Measurements from ENCODE around the gene NUP214. TPM values are rescaled to one million over a fixed set of nuclear protein-coding genes. Genes with fewer than 3 reads are reported as not detected.
"Not testable (repeated sequence)": the region's sequence is repeated elsewhere in the genome, so short reads cannot be mapped to it uniquely, and the experiment has no call there.

The NUP214 gene
- total RNA-seq, 1 experiment from 2014 or later: 52.3 TPM

- H3K27me3 ChIP-seq (replicated peaks; ENCODE audit: control insufficient read depth, insufficient read depth, low read length): no peaks in the 10 kb centered on the region
- ChIA-PET CTCF (no interaction called here), POLR2A (no interaction called here)
- no peaks in the 10 kb centered on the region for H3K4me1 ChIP-seq
- Mint-ChIP-seq H3K4me3 (ENCODE audit: unreplicated experiment) (no peak overlapping the region), H3K27me3 (ENCODE audit: insufficient read depth, unreplicated experiment) (no peaks in the 10 kb centered on the region), H3K9me3 (ENCODE audit: unreplicated experiment) (no peaks in the 10 kb centered on the region), H3K4me1 (ENCODE audit: low read depth, unreplicated experiment) (no peaks in the 10 kb centered on the region), H3K27ac (ENCODE audit: unreplicated experiment) (no peak overlapping the region), H3K36me3 (ENCODE audit: insufficient read depth, unreplicated experiment) (peaks cover 72% of the 10 kb centered on the region)
- BruUV-seq (replicated peaks): no TSS peak
- no peak overlapping the region for H3K4me3 ChIP-seq (ENCODE audit: low read depth, low read length)
- intact Hi-C loops (cut with micrococcal nuclease; ENCODE audit: unreplicated experiment): no loop called here
- H3K36me3 ChIP-seq (ENCODE audit: control insufficient read depth, insufficient read depth, low read length): peaks cover 4% of the 10 kb centered on the region
- H3K9me3 ChIP-seq: no peaks in the 10 kb centered on the region
- no peak for DNase-seq
- TF ChIP-seq CTCF (IDR thresholded peaks at IDR 0.05; ENCODE audit: insufficient read depth in 1 of 2, low read depth in 1 of 2, low read length in 1 of 2, severe bottlenecking in 1 of 2, unreplicated experiment in 1 of 2): no peak
These were observed 63.6 kb downstream of the NUP214 start for GRCh38 chr9:131188976-131189375.

DNA sequence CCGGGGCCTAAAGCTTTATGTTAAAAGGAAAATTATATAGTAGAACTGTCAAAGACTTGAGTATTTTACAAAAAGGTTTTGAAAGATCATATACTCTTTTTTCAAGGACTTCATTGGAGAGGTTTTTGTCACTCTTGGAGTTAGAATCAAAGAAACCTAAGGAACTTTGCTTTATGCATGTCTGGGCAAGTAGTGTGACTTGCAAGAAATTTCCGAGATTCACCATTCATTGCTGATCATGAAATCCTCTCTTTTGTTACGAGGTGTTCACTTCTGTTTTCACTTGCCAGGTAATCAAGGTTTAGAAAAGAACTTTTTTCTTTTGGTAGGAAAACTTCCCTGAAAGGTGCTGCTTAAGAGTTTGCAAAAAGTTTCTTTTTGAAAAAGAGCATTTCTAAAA is 64.8 kb downstream of the NUP214 start:
- no peaks in the 10 kb centered on the region for H3K9me3 Mint-ChIP-seq (ENCODE audit: unreplicated experiment)
- peaks cover 4% of the 10 kb centered on the region for H3K36me3 ChIP-seq (ENCODE audit: control insufficient read depth, insufficient read depth, low read length)
- BruUV-seq (replicated peaks): no TSS peak
- H3K4me1 ChIP-seq: no peaks in the 10 kb centered on the region
- intact Hi-C loops (cut with micrococcal nuclease; ENCODE audit: unreplicated experiment): no loop called here
- H3K36me3 Mint-ChIP-seq (ENCODE audit: insufficient read depth, unreplicated experiment): peaks cover 77% of the 10 kb centered on the region
- H3K27me3 ChIP-seq (replicated peaks; ENCODE audit: control insufficient read depth, insufficient read depth, low read length): no peaks in the 10 kb centered on the region
- H3K4me3 Mint-ChIP-seq (ENCODE audit: unreplicated experiment): no peak overlapping the region
- no peaks in the 10 kb centered on the region for H3K4me1 Mint-ChIP-seq (ENCODE audit: low read depth, unreplicated experiment)
- H3K9me3 ChIP-seq: no peaks in the 10 kb centered on the region
- H3K4me3 ChIP-seq (ENCODE audit: low read depth, low read length): no peak overlapping the region
- H3K27me3 Mint-ChIP-seq (ENCODE audit: insufficient read depth, unreplicated experiment): no peaks in the 10 kb centered on the region
- DNase-seq: no peak
- CTCF ChIA-PET: no interaction called here
- H3K27ac Mint-ChIP-seq (ENCODE audit: unreplicated experiment): no peak overlapping the region
- POLR2A ChIA-PET: no interaction called here
- no peak for TF ChIP-seq CTCF (IDR thresholded peaks at IDR 0.05; ENCODE audit: insufficient read depth in 1 of 2, low read depth in 1 of 2, low read length in 1 of 2, severe bottlenecking in 1 of 2, unreplicated experiment in 1 of 2)

DNA sequence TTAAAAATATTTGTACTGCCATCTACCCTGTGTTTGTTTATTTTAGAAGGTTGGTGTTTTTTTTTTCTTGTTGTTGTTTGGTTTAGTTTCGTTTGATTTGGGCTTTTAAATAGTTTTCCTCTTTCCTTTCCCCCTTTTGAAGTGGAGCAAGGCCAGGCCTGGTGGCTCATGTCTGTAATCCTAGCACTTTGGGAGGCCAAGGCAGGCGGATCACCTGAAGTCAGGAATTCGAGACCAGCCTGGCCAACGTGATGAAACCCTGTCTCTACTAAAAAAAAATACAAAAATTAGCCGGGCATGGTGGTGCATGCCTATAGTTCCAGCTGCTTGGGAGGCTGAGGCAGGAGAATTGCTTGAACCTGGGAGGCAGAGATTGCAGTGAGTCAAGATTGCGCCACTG is 65.6 kb downstream of the NUP214 start:
- DNase-seq; H3K4me3 ChIP-seq (ENCODE audit: low read depth, low read length); H3K4me3 Mint-ChIP-seq (ENCODE audit: unreplicated experiment); H3K4me1 ChIP-seq; H3K27ac Mint-ChIP-seq (ENCODE audit: unreplicated experiment); H3K4me1 Mint-ChIP-seq (ENCODE audit: low read depth, unreplicated experiment); H3K27me3 ChIP-seq (replicated peaks; ENCODE audit: control insufficient read depth, insufficient read depth, low read length); H3K9me3 Mint-ChIP-seq (ENCODE audit: unreplicated experiment); CTCF ChIA-PET; POLR2A ChIA-PET; BruUV-seq (replicated peaks); H3K9me3 ChIP-seq; H3K36me3 ChIP-seq (ENCODE audit: control insufficient read depth, insufficient read depth, low read length); H3K27me3 Mint-ChIP-seq (ENCODE audit: insufficient read depth, unreplicated experiment); intact Hi-C loops (cut with micrococcal nuclease; ENCODE audit: unreplicated experiment): not testable (repeated sequence)
- H3K36me3 Mint-ChIP-seq (ENCODE audit: insufficient read depth, unreplicated experiment): peaks cover 69% of the 10 kb centered on the region

DNA sequence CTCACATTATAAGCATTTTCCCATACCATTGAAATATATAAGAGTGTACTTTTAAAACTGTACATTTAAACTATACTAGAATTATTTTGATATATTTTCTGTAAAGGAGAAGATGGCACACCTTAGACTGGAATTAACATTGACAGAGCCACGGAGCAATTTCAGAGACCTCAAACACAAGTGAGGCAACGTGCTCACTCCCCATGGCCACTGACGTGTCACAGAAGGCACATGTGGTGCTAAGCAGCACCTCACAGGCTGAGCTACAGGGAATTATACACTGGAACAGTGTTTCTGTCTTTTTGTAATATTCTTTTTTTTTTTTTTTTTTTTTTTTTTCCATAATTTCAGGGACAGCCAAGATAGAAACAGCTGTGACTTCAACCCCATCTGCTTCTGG is 66.5 kb downstream of the NUP214 start:
- H3K4me3 Mint-ChIP-seq (ENCODE audit: unreplicated experiment): no peak overlapping the region
- H3K27ac Mint-ChIP-seq (ENCODE audit: unreplicated experiment): no peak overlapping the region
- no peaks in the 10 kb centered on the region for H3K9me3 ChIP-seq
- no peaks in the 10 kb centered on the region for H3K4me1 Mint-ChIP-seq (ENCODE audit: low read depth, unreplicated experiment)
- no peaks in the 10 kb centered on the region for H3K4me1 ChIP-seq
- peaks cover 69% of the 10 kb centered on the region for H3K36me3 Mint-ChIP-seq (ENCODE audit: insufficient read depth, unreplicated experiment)
- DNase-seq: no peak
- H3K9me3 Mint-ChIP-seq (ENCODE audit: unreplicated experiment): no peaks in the 10 kb centered on the region
- BruUV-seq (replicated peaks): no TSS peak
- no peak for TF ChIP-seq CTCF (IDR thresholded peaks at IDR 0.05; ENCODE audit: insufficient read depth in 1 of 2, low read depth in 1 of 2, low read length in 1 of 2, severe bottlenecking in 1 of 2, unreplicated experiment in 1 of 2)
- H3K27me3 Mint-ChIP-seq (ENCODE audit: insufficient read depth, unreplicated experiment): no peaks in the 10 kb centered on the region
- intact Hi-C loops (cut with micrococcal nuclease; ENCODE audit: unreplicated experiment): no loop called here
- peaks cover 3% of the 10 kb centered on the region; the same call in 1 of the 2 replicates for H3K36me3 ChIP-seq (ENCODE audit: control insufficient read depth, insufficient read depth, low read length)
- ChIA-PET CTCF (no interaction called here), POLR2A (no interaction called here)
- H3K4me3 ChIP-seq (ENCODE audit: low read depth, low read length): no peak overlapping the region
- H3K27me3 ChIP-seq (replicated peaks; ENCODE audit: control insufficient read depth, insufficient read depth, low read length): no peaks in the 10 kb centered on the region
